GM21423 (cell line): ENCODE measurements around the gene SULT1C4.
"Not testable (repeated sequence)": the region's sequence is repeated elsewhere in the genome, so short reads cannot be mapped to it uniquely, and the experiment has no call there.

Experiments
- ATAC-seq: cut with Tn5 transposase; IDR thresholded peaks from one replicate; pipeline ENCODE4 v1.9.1; 2021; ENCODE audit warnings: mild to moderate bottlenecking, moderate library complexity; ENCODE audit not compliant: unreplicated experiment

SULT1C4 gene

DNA sequence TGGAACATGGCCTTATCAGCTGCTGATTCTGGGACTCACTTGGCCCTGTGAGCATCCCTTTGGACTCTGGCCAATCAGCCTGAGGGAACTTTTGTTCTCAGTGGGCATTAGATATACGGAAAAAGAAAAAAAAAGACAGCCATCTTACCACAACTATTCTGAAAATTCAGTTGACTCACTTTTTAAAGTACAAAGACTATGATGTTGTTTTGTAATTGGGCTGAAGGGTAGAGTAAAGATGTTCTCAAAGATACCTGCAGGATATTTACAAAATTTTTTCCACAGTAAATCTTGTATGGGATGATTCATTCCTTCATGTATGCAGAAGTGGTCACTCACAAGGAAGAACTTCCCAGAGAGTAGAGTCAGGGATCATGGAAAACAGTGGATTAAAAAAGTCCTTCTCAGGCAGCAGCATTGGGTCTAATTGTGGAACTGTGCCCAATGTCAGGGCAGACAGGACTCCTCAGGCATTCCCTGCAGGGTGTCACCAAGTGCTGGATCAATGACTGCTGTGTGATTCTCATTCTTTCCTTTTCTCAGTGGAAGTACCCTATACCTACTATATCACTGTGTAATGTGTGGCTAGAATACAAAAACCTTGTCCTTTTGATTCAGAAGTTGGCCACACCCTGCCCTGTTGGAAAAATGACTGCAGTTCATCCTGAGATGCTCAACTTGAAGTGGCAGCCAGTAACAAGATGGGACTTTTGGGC is 35.4 kb downstream of the SULT1C4 start:
- ATAC-seq, result no peak

DNA sequence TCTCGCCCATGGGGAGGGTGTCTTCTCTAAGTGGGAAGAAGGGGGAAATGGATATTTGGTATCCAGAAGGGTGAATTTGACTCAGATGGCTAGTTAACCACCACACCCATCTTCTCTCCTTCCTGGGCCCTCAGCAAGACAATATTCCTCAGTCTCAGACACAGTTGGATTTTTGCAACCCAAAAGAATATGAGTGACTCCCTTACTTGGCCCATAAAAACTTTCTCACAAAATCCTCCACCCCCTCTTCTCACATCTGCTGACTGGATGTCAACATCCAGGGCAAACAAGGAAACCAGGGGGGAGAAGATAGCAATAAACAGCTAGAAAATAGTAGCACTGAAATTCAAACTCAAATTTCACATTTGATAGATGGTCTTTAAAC is 35.9 kb downstream of the SULT1C4 start:
- ATAC-seq, result no peak

GRCh38 chr2:108414256-108414876 is 36.6 kb downstream of the SULT1C4 start:
- ATAC-seq, result no peak

DNA sequence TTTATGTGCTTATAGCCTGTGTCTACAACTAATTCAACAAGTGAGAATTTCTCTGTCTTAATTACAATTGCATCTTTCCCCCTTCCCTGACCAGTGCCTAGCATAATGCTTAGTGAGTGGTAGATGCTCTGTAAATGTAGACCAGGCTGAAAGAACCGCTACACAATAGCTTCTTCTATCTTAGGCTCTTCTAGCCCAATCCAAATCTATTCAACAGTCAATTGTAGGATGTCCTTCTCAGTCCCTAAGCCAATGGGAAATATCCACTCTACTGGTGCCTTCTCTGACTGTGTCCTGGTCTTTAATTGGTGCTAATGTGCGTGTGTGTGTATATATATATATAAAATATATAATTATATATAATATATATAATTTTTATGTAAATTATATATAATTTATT is 37.2 kb downstream of the SULT1C4 start:
- ATAC-seq, result no peak

- ATAC-seq, result no peak
Observed at GRCh38 chr2:108417254-108417653, 39.5 kb downstream of the SULT1C4 start.

DNA sequence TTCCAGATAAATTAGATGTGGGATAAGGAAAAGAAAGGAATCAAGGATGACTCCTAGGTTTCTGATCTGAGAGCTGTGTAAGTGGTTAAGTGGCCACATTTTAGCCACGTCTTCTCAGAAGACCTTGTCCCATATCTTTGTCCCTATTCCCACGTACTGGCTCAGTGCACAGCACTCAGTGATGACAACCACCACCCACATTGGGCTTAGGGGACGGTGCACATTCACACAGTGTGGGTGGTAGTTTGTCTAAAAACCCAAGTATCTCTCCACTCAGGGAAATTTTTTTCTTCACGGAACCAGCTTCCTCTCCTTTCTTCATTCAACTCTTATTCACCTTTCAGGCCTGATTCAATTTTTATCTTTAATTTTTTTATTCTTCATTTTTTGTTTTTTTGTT is 40.7 kb downstream of the SULT1C4 start:
- ATAC-seq, result no peak

- no peak for ATAC-seq
Observed at GRCh38 chr2:108423067-108423466, 45.3 kb downstream of the SULT1C4 start.

GRCh38 chr2:108423502-108424251 is 45.9 kb downstream of the SULT1C4 start:
- no peak for ATAC-seq

DNA sequence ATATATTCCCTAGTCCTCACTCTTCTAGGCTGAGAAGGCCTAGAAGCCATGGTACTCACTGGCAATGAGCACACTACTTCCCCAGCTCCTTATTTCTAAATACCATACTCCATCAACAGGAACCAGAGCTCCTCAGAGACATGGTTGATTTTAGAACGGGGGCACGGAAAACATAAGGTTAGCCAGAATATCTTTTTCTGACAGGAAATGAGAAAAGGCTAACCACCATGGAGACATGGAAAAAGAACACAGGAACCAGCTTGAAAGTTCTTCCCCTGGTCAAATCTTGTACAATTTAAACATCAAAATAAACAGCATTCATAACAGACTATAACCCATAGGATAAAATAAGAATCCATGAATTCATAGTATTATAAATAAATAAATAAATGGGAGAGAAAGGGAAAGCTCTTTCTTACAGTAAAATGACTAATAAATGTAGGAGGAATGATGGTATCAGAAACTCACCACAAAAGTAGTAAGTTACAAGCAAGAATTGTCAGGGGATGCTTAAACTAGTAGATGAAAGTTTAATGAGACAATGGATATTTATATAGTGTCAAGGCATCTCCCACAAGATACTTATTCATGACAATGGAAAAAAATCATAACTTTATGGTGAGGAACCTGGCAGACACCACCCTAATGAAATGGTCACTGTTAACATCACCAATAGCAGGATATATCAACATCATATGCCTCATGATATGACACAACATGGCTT is 50.7 kb downstream of the SULT1C4 start:
- ATAC-seq, result no peak

GRCh38 chr2:108435578-108435977 is 57.8 kb downstream of the SULT1C4 start:
- not testable (repeated sequence) for ATAC-seq

DNA sequence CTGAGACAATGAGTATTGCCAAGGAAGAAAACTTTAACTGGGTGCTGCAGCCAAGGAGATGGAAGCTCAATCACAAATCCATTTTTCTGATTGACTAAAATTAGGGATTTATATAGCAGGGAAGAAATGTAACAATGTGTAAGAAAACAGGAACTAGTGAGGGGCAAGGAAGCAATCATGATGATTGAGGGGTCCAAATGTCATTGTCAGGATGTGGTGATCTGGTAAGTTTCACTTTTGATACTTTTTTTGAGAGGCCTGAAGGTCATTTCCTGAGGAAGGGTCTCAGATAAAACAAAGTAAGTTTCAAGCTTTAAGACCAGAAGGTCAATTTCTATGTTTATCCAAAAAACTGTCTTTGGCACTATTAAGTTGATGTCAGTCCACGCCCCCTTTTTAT is 59.2 kb downstream of the SULT1C4 start:
- ATAC-seq, result no peak
